Spleen (tissue), 11 donors: Measurements from ENCODE around the gene ONECUT2. TPM values are rescaled to one million over a fixed set of nuclear protein-coding genes. Genes with fewer than 3 reads are reported as not detected.

Source experiments
- DNase-seq: peaks from one replicate; pipeline ENCODE4 v3.0.0-alpha.2; 2020
- H3K27ac ChIP-seq, 8 donors: fragments of 200-600 bp; sonication (generic) in 7 of 8; 1 replicate in 4 of 8; 2 replicates in 4 of 8; pipeline versions ENCODE4 v1.5.0 to v1.8.0; 2016 to 2021; ENCODE audit warnings: inconsistent platforms in 4 of 8, mild to moderate bottlenecking in 4 of 8, moderate library complexity in 1 of 8
- H3K27me3 ChIP-seq, 7 donors: fragments of 200-600 bp; sonication (generic) in 6 of 7; replicated peaks in 1 of 7; 1 replicate in 4 of 7; 2 replicates in 3 of 7; pipeline versions ENCODE4 v1.5.0 to v1.8.0; 2016 to 2021; ENCODE audit warnings: inconsistent platforms in 3 of 7, mild to moderate bottlenecking in 1 of 7
- H3K36me3 ChIP-seq, 6 donors: fragments of 200-600 bp; sonication (generic) in 5 of 6; 1 replicate in 4 of 6; 2 replicates in 2 of 6; pipeline versions ENCODE4 v1.5.0 to v1.8.0; 2016 to 2021; ENCODE audit warnings: inconsistent platforms in 2 of 6
- H3K4me1 ChIP-seq, 6 donors: fragments of 200-600 bp; sonication (generic) in 5 of 6; 1 replicate in 3 of 6; 2 replicates in 3 of 6; pipeline versions ENCODE4 v1.5.0 to v1.8.0; 2016 to 2021; ENCODE audit warnings: inconsistent platforms in 3 of 6
- H3K4me3 ChIP-seq, 8 donors: fragments of 200-600 bp; sonication (generic) in 7 of 8; 1 replicate in 4 of 8; 2 replicates in 4 of 8; pipeline versions ENCODE4 v1.5.0 to v1.8.0; 2016 to 2021; ENCODE audit warnings: inconsistent platforms in 4 of 8, mild to moderate bottlenecking in 4 of 8, moderate library complexity in 2 of 8
- H3K9me3 ChIP-seq, 8 donors: fragments of 200-600 bp; sonication (generic) in 7 of 8; 1 replicate in 4 of 8; 2 replicates in 4 of 8; pipeline versions ENCODE4 v1.5.0 to v1.8.0; 2016 to 2021; ENCODE audit warnings: inconsistent platforms in 4 of 8
- POLR2A ChIP-seq, 3 donors: fragments of 450-650 bp; IDR thresholded peaks; one replicate each; pipeline ENCODE4 v1.5.1; 2017; ENCODE audit warnings: antibody characterized with exemption in 3 of 3, mild to moderate bottlenecking in 1 of 3
- POLR2AphosphoS5 ChIP-seq, 3 donors: sonication (generic); formaldehyde crosslinking; IDR thresholded peaks; one replicate each; pipeline ENCODE4 v1.5.1; 2017; ENCODE audit warnings: antibody characterized with exemption in 3 of 3
- WGBS, 5 donors: extraction: QIAGEN DNeasy Blood & Tissue Kit in 3 of 5; methylation state at CpG; one replicate each; pipeline versions ENCODE4 v1.1.5 to v1.1.7; 2013 to 2018; 5-methylcytosine and 5-hydroxymethylcytosine counted together
- intact Hi-C: fragments of 100-400 bp; cut with DNase I; formaldehyde crosslinking; loops from one replicate; pipeline ENCODE4 v1.15.0; 2023; ENCODE audit warnings: low total_unique reads
- polyA plus RNA-seq, 3 donors: library from polyadenylated mRNA; stranded (reverse); fragments of 200-250 nt; gene quantifications; one replicate each; pipeline ENCODE4 v1.2.1, GENCODE V29; 2013
- total RNA-seq, 7 donors: library from RNA; depleted of rRNA in 3 of 7; stranded (reverse); fragments of >200 nt in 3 of 7; fragmentation: NEBNext Ultra II Directional in 4 of 7; extraction: Animal tissue kit (Norgen Biotek cat#: 25700) in 4 of 7; gene quantifications; one replicate each; pipeline versions ENCODE4 v1.1.0 to v1.2.1, GENCODE V29; 2016 to 2021
- TF ChIP-seq, protein P1 (sequence below), 11 experiments: fragments of 200-600 bp in 7 of 11; fragments of 450-650 bp in 4 of 11; sonication (generic) in 4 of 11; IDR thresholded peaks in 8 of 11; conservative IDR thresholded peaks in 3 of 11; 1 replicate in 7 of 11; 2 replicates in 4 of 11; pipeline versions ENCODE4 v1.4.0 to v1.8.0; 2016 to 2021; ENCODE audit warnings: antibody characterized with exemption in 11 of 11, inconsistent platforms in 4 of 11, mild to moderate bottlenecking in 1 of 11
- donor health status: healthy with polysubstance abuse.
- donor health status: DM: no; HTN: no; CAD: no; lungs with moderate emphysema.
- donor health status: DM: no; HTN: no; CAD: no.
- donor health status: Bipolar disorder and iron deficiency.
- donor health status: healthy.
- donor health status: DM: no; HTN: no; CAD: no.
- donor health status: DM: yes; HTN: yes; CAD: no.

ONECUT2 gene
- total and polyA plus RNA-seq, 10 donors: under 0.01 to 0.03 (median 0.03) TPM; not detected in 7

DNA sequence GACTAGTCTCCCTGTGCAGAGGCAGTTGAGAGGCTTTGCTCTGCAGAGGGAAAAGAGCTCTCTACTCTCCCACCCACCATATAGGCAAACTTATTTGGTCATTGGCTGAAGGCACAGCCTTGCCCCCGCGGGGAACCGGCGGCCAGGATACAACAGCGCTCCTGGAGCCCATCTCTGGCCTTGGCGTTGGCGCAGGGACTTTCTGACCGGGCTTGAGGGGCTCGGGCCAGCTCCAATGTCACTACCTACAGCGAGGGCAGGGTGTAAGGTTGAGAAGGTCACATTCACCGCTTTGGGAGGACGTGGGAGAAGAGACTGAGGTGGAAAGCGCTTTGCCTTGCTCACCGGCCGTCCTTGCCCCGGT is 2.2 kb downstream of the ONECUT2 start:
- intact Hi-C loops: no loop called here
- TF ChIP-seq POLR2AphosphoS5 (IDR thresholded peaks at IDR 0.05) (no peak), POLR2A (IDR thresholded peaks at IDR 0.05) (no peak)
- TF ChIP-seq, protein P1, sequence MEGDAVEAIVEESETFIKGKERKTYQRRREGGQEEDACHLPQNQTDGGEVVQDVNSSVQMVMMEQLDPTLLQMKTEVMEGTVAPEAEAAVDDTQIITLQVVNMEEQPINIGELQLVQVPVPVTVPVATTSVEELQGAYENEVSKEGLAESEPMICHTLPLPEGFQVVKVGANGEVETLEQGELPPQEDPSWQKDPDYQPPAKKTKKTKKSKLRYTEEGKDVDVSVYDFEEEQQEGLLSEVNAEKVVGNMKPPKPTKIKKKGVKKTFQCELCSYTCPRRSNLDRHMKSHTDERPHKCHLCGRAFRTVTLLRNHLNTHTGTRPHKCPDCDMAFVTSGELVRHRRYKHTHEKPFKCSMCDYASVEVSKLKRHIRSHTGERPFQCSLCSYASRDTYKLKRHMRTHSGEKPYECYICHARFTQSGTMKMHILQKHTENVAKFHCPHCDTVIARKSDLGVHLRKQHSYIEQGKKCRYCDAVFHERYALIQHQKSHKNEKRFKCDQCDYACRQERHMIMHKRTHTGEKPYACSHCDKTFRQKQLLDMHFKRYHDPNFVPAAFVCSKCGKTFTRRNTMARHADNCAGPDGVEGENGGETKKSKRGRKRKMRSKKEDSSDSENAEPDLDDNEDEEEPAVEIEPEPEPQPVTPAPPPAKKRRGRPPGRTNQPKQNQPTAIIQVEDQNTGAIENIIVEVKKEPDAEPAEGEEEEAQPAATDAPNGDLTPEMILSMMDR (IDR thresholded peaks at IDR 0.05 in 8 of 11, conservative IDR thresholded peaks at IDR 0.05 in 3 of 11): no peak
- H3K27me3 ChIP-seq: peaks cover 26 to 99% (median 94%) of the 10 kb centered on the region in 7 donors
- H3K36me3 ChIP-seq: no peaks in the 10 kb centered on the region
- H3K9me3 ChIP-seq: peaks cover 0 to 5% (median 0%) of the 10 kb centered on the region in 8 donors
- peak overlapping the region in 4 of 8 donors; percentile 6 to 45 (median 23) for H3K4me3 ChIP-seq
- no peak overlapping the region for H3K27ac ChIP-seq
- WGBS, 5 donors: 0 to 4% (median 3%) methylated on average over 2 to 16 of the region's 16 CpGs
- peaks cover 32 to 78% (median 63%) of the 10 kb centered on the region in 6 donors for H3K4me1 ChIP-seq
- DNase-seq: no peak

DNA sequence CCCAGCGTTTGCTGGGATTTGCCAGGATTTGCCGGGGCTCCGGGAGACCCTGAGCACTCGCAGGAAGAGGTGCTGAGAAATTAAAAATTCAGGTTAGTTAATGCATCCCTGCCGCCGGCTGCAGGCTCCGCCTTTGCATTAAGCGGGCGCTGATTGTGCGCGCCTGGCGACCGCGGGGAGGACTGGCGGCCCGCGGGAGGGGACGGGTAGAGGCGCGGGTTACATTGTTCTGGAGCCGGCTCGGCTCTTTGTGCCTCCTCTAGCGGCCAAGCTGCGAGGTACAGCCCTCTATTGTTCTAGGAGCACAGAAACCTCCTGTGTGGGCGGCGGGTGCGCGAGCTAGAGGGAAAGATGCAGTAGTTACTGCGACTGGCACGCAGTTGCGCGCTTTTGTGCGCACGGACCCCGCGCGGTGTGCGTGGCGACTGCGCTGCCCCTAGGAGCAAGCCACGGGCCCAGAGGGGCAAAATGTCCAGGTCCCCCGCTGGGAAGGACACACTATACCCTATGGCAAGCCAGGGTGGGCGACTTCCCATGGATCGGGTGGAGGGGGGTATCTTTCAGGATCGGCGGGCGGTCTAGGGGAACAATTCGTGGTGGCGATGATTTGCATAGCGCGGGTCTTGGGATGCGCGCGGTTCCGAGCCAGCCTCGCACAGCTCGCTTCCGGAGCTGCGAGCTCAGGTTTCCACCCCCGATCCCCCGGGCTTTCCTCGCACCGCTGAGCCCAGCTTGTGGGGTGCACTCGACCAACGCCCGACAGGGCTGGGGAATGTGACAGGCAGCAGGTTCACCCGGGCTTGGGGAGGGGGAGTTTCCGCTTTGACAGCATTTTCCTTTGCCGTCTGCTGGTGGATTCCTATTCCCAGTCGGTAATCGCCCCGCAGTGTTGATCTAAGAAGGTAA is 2.8 kb downstream of the ONECUT2 start:
- WGBS, 5 donors: 1 to 8% (median 4%) methylated on average over 52 to 72 of the region's 72 CpGs
- DNase-seq: peak; percentile 81
- Histone ChIP-seq H3K27me3 (peaks cover 26 to 99% (median 94%) of the 10 kb centered on the region in 7 donors), H3K27ac (no peak overlapping the region), H3K4me1 (peaks cover 32 to 78% (median 63%) of the 10 kb centered on the region in 6 donors), H3K9me3 (peaks cover 0 to 5% (median 0%) of the 10 kb centered on the region in 8 donors), H3K4me3 (peak overlapping the region in 5 of 8 donors; percentile 2 to 45 (median 16)), H3K36me3 (no peaks in the 10 kb centered on the region)
- intact Hi-C loops: no loop called here
- TF ChIP-seq, protein P1 (IDR thresholded peaks at IDR 0.05 in 8 of 11, conservative IDR thresholded peaks at IDR 0.05 in 3 of 11): peak in 6 of 11 experiments; percentile 18 to 50 (median 36)
- no peak for TF ChIP-seq POLR2A (IDR thresholded peaks at IDR 0.05)

DNA sequence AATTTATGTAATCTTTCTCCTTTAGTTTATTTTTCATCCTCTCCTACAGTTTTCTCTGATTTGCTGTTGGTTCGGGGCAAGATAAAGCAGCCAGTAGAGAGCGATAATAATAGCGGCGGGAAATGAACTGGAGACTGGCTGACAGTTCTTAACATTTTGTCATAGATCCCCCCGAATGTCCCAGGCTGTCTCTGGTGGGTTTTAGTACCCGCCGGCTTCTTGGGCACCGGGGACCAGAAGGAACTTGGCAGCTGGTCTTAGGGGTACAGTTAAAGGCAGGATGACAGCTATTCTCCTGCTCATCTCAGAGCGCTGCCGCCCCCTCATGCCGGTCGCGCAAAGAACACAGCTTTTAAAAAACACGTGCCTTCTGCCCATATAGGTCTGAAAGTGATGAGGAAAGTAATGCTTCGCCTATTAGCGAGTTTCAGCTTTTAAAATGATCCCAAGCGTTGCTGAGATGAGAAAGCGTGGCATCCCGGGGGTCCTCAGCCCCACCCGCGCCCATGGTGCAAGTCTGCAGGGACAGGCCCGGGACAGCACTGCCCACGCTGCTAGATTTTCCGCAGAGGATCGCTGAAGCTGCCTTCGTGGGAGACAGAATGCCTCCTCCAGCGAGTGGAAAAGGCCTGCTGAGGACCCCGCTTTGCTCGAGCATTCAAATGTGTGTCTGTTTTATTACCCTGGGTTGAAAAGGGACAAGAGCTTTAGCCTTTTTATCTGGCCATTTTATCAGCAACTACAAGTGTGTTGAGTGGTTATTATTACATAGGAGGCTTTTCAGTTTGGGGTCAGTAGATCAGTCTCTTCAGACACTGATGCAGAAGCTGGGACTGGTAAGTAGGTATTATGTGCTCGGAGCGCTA is 3.8 kb downstream of the ONECUT2 start:
- 5 to 6% (median 5%) methylated on average over 24 to 31 of the region's 31 CpGs for WGBS, 5 donors
- peak overlapping the region in 1 of 8 donors; percentile 46 for H3K4me3 ChIP-seq
- no peaks in the 10 kb centered on the region for H3K36me3 ChIP-seq
- no peak for TF ChIP-seq POLR2A (IDR thresholded peaks at IDR 0.05)
- TF ChIP-seq, protein P1 (IDR thresholded peaks at IDR 0.05 in 8 of 11, conservative IDR thresholded peaks at IDR 0.05 in 3 of 11): no peak
- DNase-seq: no peak
- H3K9me3 ChIP-seq: peaks cover 0 to 5% (median 0%) of the 10 kb centered on the region in 8 donors
- H3K4me1 ChIP-seq: peaks cover 32 to 76% (median 63%) of the 10 kb centered on the region in 6 donors
- H3K27me3 ChIP-seq: peaks cover 26 to 99% (median 94%) of the 10 kb centered on the region in 7 donors
- intact Hi-C loops: no loop called here
- H3K27ac ChIP-seq: no peak overlapping the region
